ENCODE results near the gene IGFBP7. TPM values are rescaled to one million over a fixed set of nuclear protein-coding genes. Genes with fewer than 3 reads are reported as not detected.

IGFBP7 gene
- total RNA-seq, 1 donor from 2014 or later: 1,471 TPM

- DNase-seq (ENCODE audit: low read depth): peak; percentile 45
- H3K4me3 ChIP-seq (ENCODE audit: low read depth, low read length): no peak overlapping the region
- TF ChIP-seq, protein P1, sequence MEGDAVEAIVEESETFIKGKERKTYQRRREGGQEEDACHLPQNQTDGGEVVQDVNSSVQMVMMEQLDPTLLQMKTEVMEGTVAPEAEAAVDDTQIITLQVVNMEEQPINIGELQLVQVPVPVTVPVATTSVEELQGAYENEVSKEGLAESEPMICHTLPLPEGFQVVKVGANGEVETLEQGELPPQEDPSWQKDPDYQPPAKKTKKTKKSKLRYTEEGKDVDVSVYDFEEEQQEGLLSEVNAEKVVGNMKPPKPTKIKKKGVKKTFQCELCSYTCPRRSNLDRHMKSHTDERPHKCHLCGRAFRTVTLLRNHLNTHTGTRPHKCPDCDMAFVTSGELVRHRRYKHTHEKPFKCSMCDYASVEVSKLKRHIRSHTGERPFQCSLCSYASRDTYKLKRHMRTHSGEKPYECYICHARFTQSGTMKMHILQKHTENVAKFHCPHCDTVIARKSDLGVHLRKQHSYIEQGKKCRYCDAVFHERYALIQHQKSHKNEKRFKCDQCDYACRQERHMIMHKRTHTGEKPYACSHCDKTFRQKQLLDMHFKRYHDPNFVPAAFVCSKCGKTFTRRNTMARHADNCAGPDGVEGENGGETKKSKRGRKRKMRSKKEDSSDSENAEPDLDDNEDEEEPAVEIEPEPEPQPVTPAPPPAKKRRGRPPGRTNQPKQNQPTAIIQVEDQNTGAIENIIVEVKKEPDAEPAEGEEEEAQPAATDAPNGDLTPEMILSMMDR (conservative IDR thresholded peaks at IDR 0.05; ENCODE audit: low read depth, low read length): no peak
These were observed 21.9 kb upstream of the IGFBP7 start for GRCh38 chr4:57131849-57132742.

- no peak overlapping the region for H3K4me3 ChIP-seq (ENCODE audit: low read depth, low read length)
- DNase-seq (ENCODE audit: low read depth): no peak
- TF ChIP-seq, protein P1 (conservative IDR thresholded peaks at IDR 0.05; ENCODE audit: low read depth, low read length): no peak
These were observed 19.3 kb upstream of the IGFBP7 start for GRCh38 chr4:57129477-57129876.

DNA sequence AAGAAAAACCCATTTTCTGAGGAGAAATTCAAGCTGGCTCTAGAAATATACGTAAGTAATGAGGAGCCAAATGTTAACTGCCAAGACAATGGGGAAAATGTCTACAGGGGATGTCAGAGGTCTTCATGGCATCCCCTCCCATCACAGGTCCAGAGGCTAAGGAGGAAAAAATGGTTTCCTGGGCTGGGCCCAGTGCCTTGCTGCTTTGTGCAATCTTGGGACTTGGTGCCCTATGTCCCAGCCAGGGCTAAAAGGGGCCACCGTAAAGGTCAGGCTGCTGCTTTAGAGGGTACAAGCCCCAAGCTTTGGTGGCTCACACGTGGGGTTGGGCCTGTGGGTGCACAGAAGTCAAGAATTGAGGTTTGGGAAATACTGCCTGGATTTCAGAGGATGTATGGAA lies 17.2 kb upstream of the IGFBP7 start:
- H3K4me3 ChIP-seq (ENCODE audit: low read depth, low read length): no peak overlapping the region
- no peak for DNase-seq (ENCODE audit: low read depth)
- TF ChIP-seq, protein P1 (conservative IDR thresholded peaks at IDR 0.05; ENCODE audit: low read depth, low read length): no peak

DNA sequence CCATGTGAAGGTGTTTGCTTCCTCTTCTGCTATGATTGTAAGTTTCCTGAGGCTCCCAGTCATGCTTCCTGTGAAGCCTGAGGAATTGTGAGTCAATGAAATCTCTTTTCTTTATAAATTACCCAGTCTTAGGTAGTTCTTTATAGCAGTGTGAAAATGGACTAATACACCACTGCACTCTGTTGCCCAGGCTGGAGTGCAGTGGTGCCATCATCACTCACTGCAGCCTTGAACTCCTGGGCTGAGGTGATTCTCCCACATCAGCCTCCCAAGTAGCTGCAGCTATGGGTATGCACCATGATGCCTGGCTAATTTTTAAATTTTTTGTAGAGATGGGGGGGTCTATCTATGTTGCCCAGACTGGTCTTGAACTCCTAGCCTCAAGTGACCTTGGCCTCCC lies 15.8 kb upstream of the IGFBP7 start:
- TF ChIP-seq, protein P1 (conservative IDR thresholded peaks at IDR 0.05; ENCODE audit: low read depth, low read length): no peak
- no peak for DNase-seq (ENCODE audit: low read depth)
- H3K4me3 ChIP-seq (ENCODE audit: low read depth, low read length): no peak overlapping the region

- TF ChIP-seq, protein P1 (conservative IDR thresholded peaks at IDR 0.05; ENCODE audit: low read depth, low read length): no peak
- no peak overlapping the region for H3K4me3 ChIP-seq (ENCODE audit: low read depth, low read length)
- no peak for DNase-seq (ENCODE audit: low read depth)
These were observed 14.0 kb upstream of the IGFBP7 start for GRCh38 chr4:57124145-57124544.

- no peak overlapping the region for H3K4me3 ChIP-seq (ENCODE audit: low read depth, low read length)
These were observed 12.8 kb upstream of the IGFBP7 start for GRCh38 chr4:57122959-57123358.

More at GRCh38 chr4:57122959-57123358, 12.8 kb upstream of the IGFBP7 start:
- DNase-seq (ENCODE audit: low read depth): no peak
- TF ChIP-seq, protein P1 (conservative IDR thresholded peaks at IDR 0.05; ENCODE audit: low read depth, low read length): no peak

Data from epithelial cell of proximal tubule (primary cell).